Tibial nerve (tissue), 4 donors: Measurements from ENCODE around the gene FYCO1. TPM values are rescaled to one million over a fixed set of nuclear protein-coding genes. Genes with fewer than 3 reads are reported as not detected.
A peak's percentile ranks its signal among the peaks of the same experiment; 100 is the strongest.

Experiments used
- DNase-seq, 2 donors: peaks; one replicate each; pipeline ENCODE4 v3.0.0-alpha.2; 2019; ENCODE audit warnings: low spot score in 2 of 2
- H3K27ac ChIP-seq, 4 donors: fragments of 200-600 bp; sonication (generic) in 3 of 4; one replicate each; pipeline ENCODE4 v1.5.1; 2017 to 2019; ENCODE audit warnings: mild to moderate bottlenecking in 1 of 4
- H3K27me3 ChIP-seq, 2 donors: fragments of 200-600 bp; sonication (generic) in 1 of 2; one replicate each; pipeline versions ENCODE4 v1.5.1 to v1.6.0; 2017 to 2019
- H3K36me3 ChIP-seq, 3 donors: fragments of 200-600 bp; sonication (generic); one replicate each; pipeline ENCODE4 v1.5.1; 2018 to 2019
- H3K4me1 ChIP-seq, 4 donors: fragments of 200-600 bp; sonication (generic) in 3 of 4; one replicate each; pipeline ENCODE4 v1.5.1; 2017 to 2019
- H3K4me3 ChIP-seq, 4 donors: fragments of 200-600 bp; sonication (generic) in 3 of 4; one replicate each; pipeline ENCODE4 v1.5.1; 2017 to 2019; ENCODE audit warnings: mild to moderate bottlenecking in 1 of 4, moderate library complexity in 1 of 4
- H3K9me3 ChIP-seq, 4 donors: fragments of 200-600 bp; sonication (generic) in 3 of 4; one replicate each; pipeline ENCODE4 v1.5.1; 2017 to 2019
- EP300 ChIP-seq, 2 donors: sonication (generic); formaldehyde crosslinking; IDR thresholded peaks; one replicate each; pipeline ENCODE4 v1.6.1; 2017; ENCODE audit warnings: antibody characterized with exemption in 2 of 2, mild to moderate bottlenecking in 1 of 2
- POLR2A ChIP-seq, 2 donors: fragments of 450-650 bp; IDR thresholded peaks; one replicate each; pipeline ENCODE4 v1.6.1; 2017; ENCODE audit warnings: antibody characterized with exemption in 2 of 2, mild to moderate bottlenecking in 2 of 2, moderate library complexity in 2 of 2
- WGBS, 2 donors: methylation state at CpG; one replicate each; pipeline ENCODE4 v1.1.5; 2018; 5-methylcytosine and 5-hydroxymethylcytosine counted together
- total RNA-seq, 4 donors: library from RNA; depleted of rRNA; stranded (reverse); fragments of >200 nt; gene quantifications; one replicate each; pipeline ENCODE4 v1.1.0, GENCODE V29; 2016
- TF ChIP-seq, protein P1 (sequence below), 5 experiments: fragments of 200-600 bp in 3 of 5; fragments of 450-650 bp in 2 of 5; sonication (generic) in 3 of 5; IDR thresholded peaks; one replicate each; pipeline ENCODE4 v1.5.1; 2016 to 2019; ENCODE audit warnings: antibody characterized with exemption in 5 of 5, mild to moderate bottlenecking in 3 of 5, moderate library complexity in 2 of 5

Gene FYCO1
- total RNA-seq, 4 donors from 2014 or later = 61.7 to 85.2 (median 67.9) TPM

GRCh38 chr3:45965253-45965652 is 30.4 kb downstream of the FYCO1 start:
- WGBS, 2 donors = 92 to 95% methylated on average over 4 of the region's 4 CpGs
- H3K9me3 ChIP-seq = no peaks in the 10 kb centered on the region
- no peaks in the 10 kb centered on the region for H3K4me1 ChIP-seq
- H3K4me3 ChIP-seq = no peak overlapping the region
- H3K27ac ChIP-seq = no peak overlapping the region
- TF ChIP-seq, protein P1, sequence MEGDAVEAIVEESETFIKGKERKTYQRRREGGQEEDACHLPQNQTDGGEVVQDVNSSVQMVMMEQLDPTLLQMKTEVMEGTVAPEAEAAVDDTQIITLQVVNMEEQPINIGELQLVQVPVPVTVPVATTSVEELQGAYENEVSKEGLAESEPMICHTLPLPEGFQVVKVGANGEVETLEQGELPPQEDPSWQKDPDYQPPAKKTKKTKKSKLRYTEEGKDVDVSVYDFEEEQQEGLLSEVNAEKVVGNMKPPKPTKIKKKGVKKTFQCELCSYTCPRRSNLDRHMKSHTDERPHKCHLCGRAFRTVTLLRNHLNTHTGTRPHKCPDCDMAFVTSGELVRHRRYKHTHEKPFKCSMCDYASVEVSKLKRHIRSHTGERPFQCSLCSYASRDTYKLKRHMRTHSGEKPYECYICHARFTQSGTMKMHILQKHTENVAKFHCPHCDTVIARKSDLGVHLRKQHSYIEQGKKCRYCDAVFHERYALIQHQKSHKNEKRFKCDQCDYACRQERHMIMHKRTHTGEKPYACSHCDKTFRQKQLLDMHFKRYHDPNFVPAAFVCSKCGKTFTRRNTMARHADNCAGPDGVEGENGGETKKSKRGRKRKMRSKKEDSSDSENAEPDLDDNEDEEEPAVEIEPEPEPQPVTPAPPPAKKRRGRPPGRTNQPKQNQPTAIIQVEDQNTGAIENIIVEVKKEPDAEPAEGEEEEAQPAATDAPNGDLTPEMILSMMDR (IDR thresholded peaks at IDR 0.05) = no peak
- TF ChIP-seq POLR2A (IDR thresholded peaks at IDR 0.05) (no peak), EP300 (IDR thresholded peaks at IDR 0.05) (no peak)
- H3K27me3 ChIP-seq = no peaks in the 10 kb centered on the region
- DNase-seq = no peak
- H3K36me3 ChIP-seq = peaks cover 3 to 100% (median 60%) of the 10 kb centered on the region in 3 donors

DNA sequence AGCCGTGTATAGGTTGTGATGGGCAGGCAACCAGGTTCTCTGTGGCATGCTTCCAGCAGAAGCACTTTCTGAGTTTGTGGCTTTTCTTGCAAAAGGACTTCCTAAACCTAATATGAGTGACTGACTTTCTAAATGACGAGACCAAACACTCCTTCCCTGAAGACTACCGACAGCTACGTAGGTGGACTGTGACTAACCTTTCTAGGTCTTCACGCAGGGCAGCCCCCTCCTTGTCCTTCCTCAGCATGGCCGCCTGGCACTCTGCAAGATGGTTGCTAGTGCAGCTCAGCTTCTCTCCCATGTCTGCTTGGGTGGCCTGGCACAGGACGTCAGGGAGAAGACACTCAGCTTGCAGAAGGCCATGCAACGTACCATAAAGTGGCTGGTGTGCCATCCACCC is 31.5 kb downstream of the FYCO1 start:
- Histone ChIP-seq H3K27ac (no peak overlapping the region), H3K9me3 (no peaks in the 10 kb centered on the region), H3K36me3 (peaks cover 3 to 100% (median 58%) of the 10 kb centered on the region in 3 donors), H3K27me3 (no peaks in the 10 kb centered on the region), H3K4me3 (no peak overlapping the region), H3K4me1 (no peaks in the 10 kb centered on the region)
- no peak for DNase-seq
- WGBS, 2 donors = 87 to 94% methylated on average over 8 of the region's 8 CpGs
- TF ChIP-seq, protein P1 (IDR thresholded peaks at IDR 0.05) = no peak
- no peak for TF ChIP-seq EP300 (IDR thresholded peaks at IDR 0.05)
- TF ChIP-seq POLR2A (IDR thresholded peaks at IDR 0.05) = no peak

DNA sequence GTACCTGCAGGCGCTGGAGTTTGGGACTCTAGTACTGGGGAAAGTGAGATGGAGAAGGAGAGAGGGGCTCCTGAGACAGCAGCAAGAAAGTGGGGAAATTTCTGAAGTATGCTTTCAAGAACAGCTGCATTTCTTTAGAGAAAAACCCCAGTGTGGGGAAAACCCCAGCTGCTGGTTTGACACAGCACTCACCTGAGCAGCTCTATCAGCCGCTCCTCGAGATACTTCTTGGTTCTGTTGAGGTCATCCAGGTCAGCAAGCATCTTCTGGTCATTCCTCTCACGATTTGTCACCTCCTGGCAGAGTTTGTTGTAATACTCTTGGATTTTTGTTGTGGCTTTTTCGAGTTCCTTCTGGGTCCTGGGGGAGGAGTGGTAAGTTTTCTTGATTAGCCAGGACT is 33.6 kb downstream of the FYCO1 start:
- Histone ChIP-seq H3K4me3 (no peak overlapping the region), H3K27me3 (no peaks in the 10 kb centered on the region), H3K9me3 (no peaks in the 10 kb centered on the region), H3K4me1 (no peaks in the 10 kb centered on the region), H3K27ac (no peak overlapping the region), H3K36me3 (peaks cover 6 to 100% (median 48%) of the 10 kb centered on the region in 3 donors)
- WGBS, 2 donors = 85 to 92% methylated on average over 5 of the region's 5 CpGs
- no peak for DNase-seq
- TF ChIP-seq POLR2A (IDR thresholded peaks at IDR 0.05) = no peak
- TF ChIP-seq, protein P1 (IDR thresholded peaks at IDR 0.05) = no peak
- TF ChIP-seq EP300 (IDR thresholded peaks at IDR 0.05) = no peak

GRCh38 chr3:45960289-45960688 is 35.3 kb downstream of the FYCO1 start:
- WGBS, 2 donors = 80 to 94% methylated on average over 2 of the region's 2 CpGs
- TF ChIP-seq, protein P1 (IDR thresholded peaks at IDR 0.05) = no peak
- TF ChIP-seq POLR2A (IDR thresholded peaks at IDR 0.05) (no peak), EP300 (IDR thresholded peaks at IDR 0.05) (no peak)
- Histone ChIP-seq H3K36me3 (peaks cover 6 to 99% (median 43%) of the 10 kb centered on the region in 3 donors), H3K4me1 (no peaks in the 10 kb centered on the region), H3K4me3 (no peak overlapping the region), H3K27me3 (no peaks in the 10 kb centered on the region), H3K27ac (no peak overlapping the region), H3K9me3 (no peaks in the 10 kb centered on the region)
- DNase-seq = no peak

DNA sequence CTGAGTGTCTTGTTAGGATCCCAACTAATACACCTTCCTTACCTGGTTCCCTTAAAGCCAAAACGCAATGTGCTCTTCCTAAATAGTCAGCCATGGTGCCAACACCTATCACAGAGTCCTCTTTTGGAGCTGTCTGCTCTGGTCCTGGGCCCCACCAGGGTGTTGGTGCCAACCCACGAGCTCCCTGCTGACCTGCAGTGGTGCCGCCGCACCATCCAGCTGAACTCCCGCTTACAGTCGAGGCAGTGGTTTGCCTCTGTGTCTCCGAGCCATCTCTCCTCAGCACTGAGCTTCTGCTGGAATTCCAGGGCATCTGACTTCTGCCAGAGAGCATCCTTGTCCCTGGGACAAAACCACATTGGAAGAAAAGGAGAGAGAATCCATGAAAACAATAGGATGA is 36.4 kb downstream of the FYCO1 start:
- no peak for DNase-seq
- 83 to 95% methylated on average over 7 of the region's 7 CpGs for WGBS, 2 donors
- Histone ChIP-seq H3K27me3 (no peaks in the 10 kb centered on the region), H3K27ac (peak overlapping the region in 1 of 4 donors; percentile 11), H3K4me3 (no peak overlapping the region), H3K36me3 (peaks cover 10 to 99% (median 44%) of the 10 kb centered on the region in 3 donors), H3K4me1 (no peaks in the 10 kb centered on the region), H3K9me3 (no peaks in the 10 kb centered on the region)
- TF ChIP-seq EP300 (IDR thresholded peaks at IDR 0.05) (no peak), POLR2A (IDR thresholded peaks at IDR 0.05) (no peak)
- TF ChIP-seq, protein P1 (IDR thresholded peaks at IDR 0.05) = no peak
